Liver (tissue), 3 donors: ENCODE data around the gene KCNIP4.

ENCODE experiments used
- TAF1 ChIP-seq: conservative IDR thresholded peaks from 2 replicates; pipeline ENCODE4 v1.6.1; 2016; ENCODE audit warnings: antibody characterized with exemption, mild to moderate bottlenecking
- TF ChIP-seq, protein P1 (sequence below): fragments of 150-350 bp; IDR thresholded peaks from 2 replicates; pipeline ENCODE4 v1.5.1; 2017; ENCODE audit warnings: improper control_type of control experiment, low read depth, low read length; ENCODE audit not compliant: missing input control
- TF ChIP-seq, protein P2 (sequence below): IDR thresholded peaks from 2 replicates; pipeline ENCODE4 v1.6.1; 2016; ENCODE audit warnings: antibody characterized with exemption, mild to moderate bottlenecking
- TF ChIP-seq, protein P3 (sequence below): IDR thresholded peaks from 2 replicates; pipeline ENCODE4 v1.6.1; 2016; ENCODE audit warnings: antibody characterized with exemption
- donor health status: healthy.
- donor health status: healthy.

DNA sequence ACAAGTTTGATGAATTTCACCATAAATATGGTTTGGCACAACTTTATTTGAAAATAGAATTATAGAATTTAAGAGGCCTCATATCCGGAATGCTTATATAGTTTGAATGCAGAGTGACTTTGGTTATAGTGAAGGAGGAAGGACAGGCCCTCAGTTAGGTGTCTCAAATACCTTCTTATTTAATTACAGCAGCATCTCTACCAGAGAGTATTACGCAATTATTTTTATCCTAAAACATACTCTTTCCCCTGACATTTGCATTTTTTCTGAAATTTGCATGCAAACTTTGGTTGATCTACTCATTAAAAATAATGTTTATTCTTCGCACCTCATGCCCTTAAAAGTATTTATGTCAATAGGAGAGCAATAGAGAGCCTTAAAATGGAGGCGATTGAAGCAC is 942.9 kb downstream of the KCNIP4 start:
- no peak for TF ChIP-seq TAF1
- TF ChIP-seq, protein P1, sequence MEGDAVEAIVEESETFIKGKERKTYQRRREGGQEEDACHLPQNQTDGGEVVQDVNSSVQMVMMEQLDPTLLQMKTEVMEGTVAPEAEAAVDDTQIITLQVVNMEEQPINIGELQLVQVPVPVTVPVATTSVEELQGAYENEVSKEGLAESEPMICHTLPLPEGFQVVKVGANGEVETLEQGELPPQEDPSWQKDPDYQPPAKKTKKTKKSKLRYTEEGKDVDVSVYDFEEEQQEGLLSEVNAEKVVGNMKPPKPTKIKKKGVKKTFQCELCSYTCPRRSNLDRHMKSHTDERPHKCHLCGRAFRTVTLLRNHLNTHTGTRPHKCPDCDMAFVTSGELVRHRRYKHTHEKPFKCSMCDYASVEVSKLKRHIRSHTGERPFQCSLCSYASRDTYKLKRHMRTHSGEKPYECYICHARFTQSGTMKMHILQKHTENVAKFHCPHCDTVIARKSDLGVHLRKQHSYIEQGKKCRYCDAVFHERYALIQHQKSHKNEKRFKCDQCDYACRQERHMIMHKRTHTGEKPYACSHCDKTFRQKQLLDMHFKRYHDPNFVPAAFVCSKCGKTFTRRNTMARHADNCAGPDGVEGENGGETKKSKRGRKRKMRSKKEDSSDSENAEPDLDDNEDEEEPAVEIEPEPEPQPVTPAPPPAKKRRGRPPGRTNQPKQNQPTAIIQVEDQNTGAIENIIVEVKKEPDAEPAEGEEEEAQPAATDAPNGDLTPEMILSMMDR, result no peak
- TF ChIP-seq, protein P2, sequence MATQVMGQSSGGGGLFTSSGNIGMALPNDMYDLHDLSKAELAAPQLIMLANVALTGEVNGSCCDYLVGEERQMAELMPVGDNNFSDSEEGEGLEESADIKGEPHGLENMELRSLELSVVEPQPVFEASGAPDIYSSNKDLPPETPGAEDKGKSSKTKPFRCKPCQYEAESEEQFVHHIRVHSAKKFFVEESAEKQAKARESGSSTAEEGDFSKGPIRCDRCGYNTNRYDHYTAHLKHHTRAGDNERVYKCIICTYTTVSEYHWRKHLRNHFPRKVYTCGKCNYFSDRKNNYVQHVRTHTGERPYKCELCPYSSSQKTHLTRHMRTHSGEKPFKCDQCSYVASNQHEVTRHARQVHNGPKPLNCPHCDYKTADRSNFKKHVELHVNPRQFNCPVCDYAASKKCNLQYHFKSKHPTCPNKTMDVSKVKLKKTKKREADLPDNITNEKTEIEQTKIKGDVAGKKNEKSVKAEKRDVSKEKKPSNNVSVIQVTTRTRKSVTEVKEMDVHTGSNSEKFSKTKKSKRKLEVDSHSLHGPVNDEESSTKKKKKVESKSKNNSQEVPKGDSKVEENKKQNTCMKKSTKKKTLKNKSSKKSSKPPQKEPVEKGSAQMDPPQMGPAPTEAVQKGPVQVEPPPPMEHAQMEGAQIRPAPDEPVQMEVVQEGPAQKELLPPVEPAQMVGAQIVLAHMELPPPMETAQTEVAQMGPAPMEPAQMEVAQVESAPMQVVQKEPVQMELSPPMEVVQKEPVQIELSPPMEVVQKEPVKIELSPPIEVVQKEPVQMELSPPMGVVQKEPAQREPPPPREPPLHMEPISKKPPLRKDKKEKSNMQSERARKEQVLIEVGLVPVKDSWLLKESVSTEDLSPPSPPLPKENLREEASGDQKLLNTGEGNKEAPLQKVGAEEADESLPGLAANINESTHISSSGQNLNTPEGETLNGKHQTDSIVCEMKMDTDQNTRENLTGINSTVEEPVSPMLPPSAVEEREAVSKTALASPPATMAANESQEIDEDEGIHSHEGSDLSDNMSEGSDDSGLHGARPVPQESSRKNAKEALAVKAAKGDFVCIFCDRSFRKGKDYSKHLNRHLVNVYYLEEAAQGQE, result no peak
- TF ChIP-seq, protein P3, sequence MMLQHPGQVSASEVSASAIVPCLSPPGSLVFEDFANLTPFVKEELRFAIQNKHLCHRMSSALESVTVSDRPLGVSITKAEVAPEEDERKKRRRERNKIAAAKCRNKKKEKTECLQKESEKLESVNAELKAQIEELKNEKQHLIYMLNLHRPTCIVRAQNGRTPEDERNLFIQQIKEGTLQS, result no peak
